Measurements from ENCODE around the gene KTN1. TPM values are rescaled to one million over a fixed set of nuclear protein-coding genes. Genes with fewer than 3 reads are reported as not detected.
A peak's percentile ranks its signal among the peaks of the same experiment; 100 is the strongest.

KTN1 gene
- polyA plus RNA-seq, 1 donor: 109 TPM

- Histone ChIP-seq H3K9me3 (ENCODE audit: control insufficient read depth, low read depth, low read length) (no peaks in the 10 kb centered on the region), H3K4me1 (ENCODE audit: control insufficient read depth, insufficient read depth, low read length) (no peaks in the 10 kb centered on the region), H3K27ac (ENCODE audit: low read length) (no peak overlapping the region), H3K4me3 (ENCODE audit: low read length) (no peak overlapping the region), H3K36me3 (ENCODE audit: control insufficient read depth, insufficient read depth, low read length) (peaks cover 45% of the 10 kb centered on the region), H3K27me3 (ENCODE audit: control insufficient read depth, insufficient read depth, low read length) (no peaks in the 10 kb centered on the region)
- WGBS (ENCODE audit: insufficient coverage, low lambda C conversion rate): 83% methylated on average over 2 of the region's 2 CpGs
- DNase-seq: no peak
These were observed 45.5 kb downstream of the KTN1 start for GRCh38 chr14:55625481-55625880.

DNA sequence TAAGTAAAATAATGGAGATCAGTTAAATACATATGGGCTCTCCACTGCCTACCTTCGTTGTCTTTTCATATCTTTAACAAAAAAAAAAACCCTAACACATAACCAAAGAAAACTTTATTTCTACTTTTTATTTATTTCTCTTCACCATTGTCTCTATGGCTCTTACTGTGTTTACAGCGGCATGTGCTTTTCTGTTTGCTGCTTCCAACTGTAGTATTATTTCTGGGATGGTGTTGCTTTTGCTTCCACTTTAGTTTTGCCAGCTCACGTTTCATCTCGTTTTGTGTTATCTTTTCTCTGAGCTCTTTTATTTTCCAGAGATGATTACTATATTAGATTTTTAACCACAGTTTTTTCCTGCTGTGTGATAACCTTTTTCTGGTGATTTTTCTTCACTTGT is 46.1 kb downstream of the KTN1 start:
- Histone ChIP-seq H3K9me3 (ENCODE audit: control insufficient read depth, low read depth, low read length) (no peaks in the 10 kb centered on the region), H3K27me3 (ENCODE audit: control insufficient read depth, insufficient read depth, low read length) (no peaks in the 10 kb centered on the region), H3K36me3 (ENCODE audit: control insufficient read depth, insufficient read depth, low read length) (peaks cover 43% of the 10 kb centered on the region), H3K4me1 (ENCODE audit: control insufficient read depth, insufficient read depth, low read length) (no peaks in the 10 kb centered on the region), H3K27ac (ENCODE audit: low read length) (no peak overlapping the region), H3K4me3 (ENCODE audit: low read length) (no peak overlapping the region)
- no peak for DNase-seq
- 95% methylated on average over 4 of the region's 4 CpGs for WGBS (ENCODE audit: insufficient coverage, low lambda C conversion rate)

- no peaks in the 10 kb centered on the region for H3K9me3 ChIP-seq (ENCODE audit: control insufficient read depth, low read depth, low read length)
- H3K4me1 ChIP-seq (ENCODE audit: control insufficient read depth, insufficient read depth, low read length): no peaks in the 10 kb centered on the region
- peaks cover 31% of the 10 kb centered on the region for H3K36me3 ChIP-seq (ENCODE audit: control insufficient read depth, insufficient read depth, low read length)
- H3K27ac ChIP-seq (ENCODE audit: low read length): no peak overlapping the region
- H3K4me3 ChIP-seq (ENCODE audit: low read length): no peak overlapping the region
- DNase-seq: no peak
- no peaks in the 10 kb centered on the region for H3K27me3 ChIP-seq (ENCODE audit: control insufficient read depth, insufficient read depth, low read length)
These were observed 48.4 kb downstream of the KTN1 start for GRCh38 chr14:55628426-55628825.

DNA sequence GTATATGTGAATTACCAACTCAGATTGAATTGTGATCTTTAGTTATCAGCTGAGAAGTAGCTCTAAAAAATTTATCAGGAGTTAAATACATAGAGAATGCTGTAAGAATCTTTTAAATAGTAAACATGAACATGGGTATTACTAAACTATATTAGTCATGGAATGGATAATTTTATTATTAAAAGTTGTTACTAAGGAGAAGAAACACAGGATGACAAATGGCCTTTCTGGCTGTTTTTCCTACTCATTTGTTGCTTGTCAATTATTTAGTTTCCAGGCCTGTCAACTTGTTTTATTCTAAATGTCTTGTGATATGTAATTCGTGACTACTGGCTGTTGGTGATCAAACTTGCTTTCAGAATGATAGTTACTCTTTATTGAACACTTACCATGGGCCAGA is 58.7 kb downstream of the KTN1 start:
- H3K4me1 ChIP-seq (ENCODE audit: control insufficient read depth, insufficient read depth, low read length): no peaks in the 10 kb centered on the region
- no peak overlapping the region for H3K27ac ChIP-seq (ENCODE audit: low read length)
- DNase-seq: no peak
- H3K36me3 ChIP-seq (ENCODE audit: control insufficient read depth, insufficient read depth, low read length): peaks cover 53% of the 10 kb centered on the region
- no peaks in the 10 kb centered on the region for H3K27me3 ChIP-seq (ENCODE audit: control insufficient read depth, insufficient read depth, low read length)
- no peak overlapping the region for H3K4me3 ChIP-seq (ENCODE audit: low read length)
- H3K9me3 ChIP-seq (ENCODE audit: control insufficient read depth, low read depth, low read length): no peaks in the 10 kb centered on the region
- WGBS (ENCODE audit: insufficient coverage, low lambda C conversion rate): no CpG with 5 or more reads among the region's 1 CpG

DNA sequence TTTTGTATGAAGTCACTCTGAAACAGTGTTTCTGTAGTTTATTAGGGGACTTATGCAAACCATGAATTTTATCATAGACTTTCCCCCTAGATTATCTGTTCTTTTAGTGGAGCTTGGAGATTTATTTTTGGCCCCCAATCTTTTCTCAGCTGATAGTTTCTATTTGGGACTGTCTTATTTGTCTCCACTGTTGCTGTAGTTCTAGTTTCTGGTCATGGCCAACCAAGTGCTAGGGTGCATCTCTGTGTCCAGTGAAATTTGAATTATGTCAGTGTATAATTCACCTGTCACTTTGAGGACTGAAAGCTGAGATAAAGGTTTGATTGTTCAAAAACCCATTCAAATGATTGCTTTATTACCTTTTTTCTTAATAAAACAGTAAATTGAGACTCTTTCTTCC is 61.3 kb downstream of the KTN1 start:
- Histone ChIP-seq H3K27ac (ENCODE audit: low read length) (no peak overlapping the region), H3K27me3 (ENCODE audit: control insufficient read depth, insufficient read depth, low read length) (no peaks in the 10 kb centered on the region), H3K4me1 (ENCODE audit: control insufficient read depth, insufficient read depth, low read length) (no peaks in the 10 kb centered on the region), H3K36me3 (ENCODE audit: control insufficient read depth, insufficient read depth, low read length) (peaks cover 36% of the 10 kb centered on the region), H3K4me3 (ENCODE audit: low read length) (no peak overlapping the region), H3K9me3 (ENCODE audit: control insufficient read depth, low read depth, low read length) (no peaks in the 10 kb centered on the region)
- no peak for DNase-seq

GRCh38 chr14:55641954-55642353 is 61.9 kb downstream of the KTN1 start:
- H3K4me3 ChIP-seq (ENCODE audit: low read length): no peak overlapping the region
- H3K4me1 ChIP-seq (ENCODE audit: control insufficient read depth, insufficient read depth, low read length): no peaks in the 10 kb centered on the region
- no peaks in the 10 kb centered on the region for H3K27me3 ChIP-seq (ENCODE audit: control insufficient read depth, insufficient read depth, low read length)
- no peak overlapping the region for H3K27ac ChIP-seq (ENCODE audit: low read length)
- no peaks in the 10 kb centered on the region for H3K9me3 ChIP-seq (ENCODE audit: control insufficient read depth, low read depth, low read length)
- DNase-seq: no peak
- peaks cover 30% of the 10 kb centered on the region for H3K36me3 ChIP-seq (ENCODE audit: control insufficient read depth, insufficient read depth, low read length)

- no peaks in the 10 kb centered on the region for H3K27me3 ChIP-seq (ENCODE audit: control insufficient read depth, insufficient read depth, low read length)
- H3K9me3 ChIP-seq (ENCODE audit: control insufficient read depth, low read depth, low read length): no peaks in the 10 kb centered on the region
- DNase-seq: no peak
- peaks cover 29% of the 10 kb centered on the region for H3K36me3 ChIP-seq (ENCODE audit: control insufficient read depth, insufficient read depth, low read length)
- no peak overlapping the region for H3K27ac ChIP-seq (ENCODE audit: low read length)
- no peak overlapping the region for H3K4me3 ChIP-seq (ENCODE audit: low read length)
- WGBS (ENCODE audit: insufficient coverage, low lambda C conversion rate): 100% methylated on average over 1 of the region's 1 CpG
- no peaks in the 10 kb centered on the region for H3K4me1 ChIP-seq (ENCODE audit: control insufficient read depth, insufficient read depth, low read length)
These were observed 65.1 kb downstream of the KTN1 start for GRCh38 chr14:55645145-55645544.

DNA sequence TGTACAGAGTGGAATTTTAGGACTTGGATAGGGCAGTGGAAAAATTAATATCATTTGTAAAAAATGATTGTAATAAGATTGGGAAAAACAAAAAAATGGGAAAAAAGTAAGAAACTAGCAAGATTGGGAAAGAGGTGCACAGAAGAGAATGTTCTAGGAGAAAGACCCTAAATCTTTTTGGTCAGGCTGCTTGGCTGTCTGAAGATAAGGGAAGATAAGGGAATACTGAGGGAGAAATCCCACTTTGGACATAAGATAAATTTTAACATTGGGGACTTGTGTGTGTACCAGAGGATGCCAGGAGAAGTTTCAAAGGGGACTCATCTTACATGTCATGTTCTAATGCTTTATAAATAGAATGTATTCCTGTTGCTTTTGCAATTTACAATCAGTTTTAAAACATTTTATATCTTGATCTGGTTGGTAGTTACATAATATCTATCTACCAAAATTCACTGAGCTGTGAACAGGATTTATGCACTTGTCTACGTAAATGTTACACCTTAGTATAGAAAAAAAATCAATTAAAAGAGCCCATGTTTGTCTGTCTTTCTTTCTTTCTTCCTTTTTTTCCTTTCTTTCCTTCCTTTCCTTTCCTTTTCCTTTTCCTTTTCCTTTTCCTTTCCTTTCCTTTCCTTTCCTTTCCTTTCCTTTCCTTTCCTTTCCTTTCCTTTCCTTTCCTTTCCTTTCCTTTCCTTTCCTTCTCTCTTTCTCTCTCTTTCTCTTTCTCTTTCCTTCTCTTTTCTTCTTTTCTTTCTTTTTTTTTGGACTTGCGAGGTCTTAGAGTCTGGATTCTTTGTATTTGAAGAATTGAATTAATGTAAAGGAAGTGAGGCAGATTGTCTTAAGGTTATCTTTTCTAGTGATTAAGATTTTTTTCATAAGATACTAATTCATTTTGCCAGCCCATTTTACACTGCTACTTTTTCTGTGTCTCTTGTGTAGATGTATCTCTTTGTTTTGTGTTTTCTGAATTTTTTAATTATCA is 66.1 kb downstream of the KTN1 start:
- peaks cover 30% of the 10 kb centered on the region for H3K36me3 ChIP-seq (ENCODE audit: control insufficient read depth, insufficient read depth, low read length)
- 100% methylated on average over 2 of the region's 2 CpGs for WGBS (ENCODE audit: insufficient coverage, low lambda C conversion rate)

GRCh38 chr14:55650992-55651391 is 71.0 kb downstream of the KTN1 start:
- no peak for DNase-seq
- H3K27ac ChIP-seq (ENCODE audit: low read length): no peak overlapping the region
- peaks cover 26% of the 10 kb centered on the region for H3K36me3 ChIP-seq (ENCODE audit: control insufficient read depth, insufficient read depth, low read length)
- no peaks in the 10 kb centered on the region for H3K9me3 ChIP-seq (ENCODE audit: control insufficient read depth, low read depth, low read length)
- no peaks in the 10 kb centered on the region for H3K27me3 ChIP-seq (ENCODE audit: control insufficient read depth, insufficient read depth, low read length)
- 100% methylated on average over 1 of the region's 1 CpG for WGBS (ENCODE audit: insufficient coverage, low lambda C conversion rate)
- H3K4me3 ChIP-seq (ENCODE audit: low read length): no peak overlapping the region
- peaks cover 4% of the 10 kb centered on the region for H3K4me1 ChIP-seq (ENCODE audit: control insufficient read depth, insufficient read depth, low read length)

More for the DNA sequence above, 66.1 kb downstream of the KTN1 start:
- no peak overlapping the region for H3K27ac ChIP-seq (ENCODE audit: low read length)
- H3K27me3 ChIP-seq (ENCODE audit: control insufficient read depth, insufficient read depth, low read length): no peaks in the 10 kb centered on the region
- H3K4me1 ChIP-seq (ENCODE audit: control insufficient read depth, insufficient read depth, low read length): no peaks in the 10 kb centered on the region
- no peaks in the 10 kb centered on the region for H3K9me3 ChIP-seq (ENCODE audit: control insufficient read depth, low read depth, low read length)
- H3K4me3 ChIP-seq (ENCODE audit: low read length): no peak overlapping the region
- DNase-seq: no peak

- H3K36me3 ChIP-seq (ENCODE audit: control insufficient read depth, insufficient read depth, low read length): peaks cover 33% of the 10 kb centered on the region
- H3K9me3 ChIP-seq (ENCODE audit: control insufficient read depth, low read depth, low read length): no peaks in the 10 kb centered on the region
- no peaks in the 10 kb centered on the region for H3K27me3 ChIP-seq (ENCODE audit: control insufficient read depth, insufficient read depth, low read length)
- H3K27ac ChIP-seq (ENCODE audit: low read length): no peak overlapping the region
- DNase-seq: peak; percentile 3
- 57% methylated on average over 1 of the region's 2 CpGs for WGBS (ENCODE audit: insufficient coverage, low lambda C conversion rate)
- no peak overlapping the region for H3K4me3 ChIP-seq (ENCODE audit: low read length)
- peaks cover 4% of the 10 kb centered on the region for H3K4me1 ChIP-seq (ENCODE audit: control insufficient read depth, insufficient read depth, low read length)
These were observed 74.2 kb downstream of the KTN1 start for GRCh38 chr14:55654243-55654642.

- H3K36me3 ChIP-seq (ENCODE audit: control insufficient read depth, insufficient read depth, low read length): peaks cover 24% of the 10 kb centered on the region
- no peak overlapping the region for H3K27ac ChIP-seq (ENCODE audit: low read length)
- H3K4me1 ChIP-seq (ENCODE audit: control insufficient read depth, insufficient read depth, low read length): no peaks in the 10 kb centered on the region
- no peak overlapping the region for H3K4me3 ChIP-seq (ENCODE audit: low read length)
- no peaks in the 10 kb centered on the region for H3K9me3 ChIP-seq (ENCODE audit: control insufficient read depth, low read depth, low read length)
- H3K27me3 ChIP-seq (ENCODE audit: control insufficient read depth, insufficient read depth, low read length): no peaks in the 10 kb centered on the region
- DNase-seq: no peak
These were observed 81.0 kb downstream of the KTN1 start for GRCh38 chr14:55661029-55661428.

Data from large intestine (tissue), 3 donors.